Stomach (tissue), 9 donors: Measurements from ENCODE around the gene ZNF318. TPM values are rescaled to one million over a fixed set of nuclear protein-coding genes. Genes with fewer than 3 reads are reported as not detected.
"Not testable (repeated sequence)": the region's sequence is repeated elsewhere in the genome, so short reads cannot be mapped to it uniquely, and the experiment has no call there.

ENCODE experiments used
- DNase-seq, 2 donors: peaks; one replicate each; pipeline versions ENCODE4 v3.0.0 to v3.0.0-alpha.2; 2013 to 2019
- H3K27ac ChIP-seq, 5 donors: fragments of 200-600 bp in 4 of 5; sonication (generic) in 4 of 5; one replicate each; pipeline ENCODE4 v1.5.1; 2013 to 2019; ENCODE audit warnings: mild to moderate bottlenecking in 1 of 5, moderate library complexity in 1 of 5
- H3K27me3 ChIP-seq, 3 donors: fragments of 200-600 bp; sonication (generic); one replicate each; pipeline ENCODE4 v1.5.1; 2017 to 2019; ENCODE audit warnings: mixed run types in 1 of 3
- H3K36me3 ChIP-seq, 4 donors: fragments of 200-600 bp; sonication (generic); 1 replicate in 3 of 4; 2 replicates in 1 of 4; pipeline ENCODE4 v1.5.1; 2016 to 2019
- H3K4me1 ChIP-seq, 4 donors: fragments of 200-600 bp; sonication (generic); one replicate each; pipeline ENCODE4 v1.5.1; 2016 to 2019
- H3K4me3 ChIP-seq, 4 donors: fragments of 200-600 bp; sonication (generic) in 3 of 4; one replicate each; pipeline ENCODE4 v1.5.1; 2016 to 2019; ENCODE audit warnings: mild to moderate bottlenecking in 1 of 4
- H3K9me3 ChIP-seq, 4 donors: fragments of 200-600 bp; sonication (generic); one replicate each; pipeline ENCODE4 v1.5.1; 2016 to 2019
- CTCF ChIP-seq, 7 experiments: fragments of 450-650 bp in 4 of 7; fragments of 200-600 bp in 3 of 7; sonication (generic) in 3 of 7; IDR thresholded peaks; one replicate each; pipeline ENCODE4 v1.5.1; 2016 to 2019; ENCODE audit warnings: antibody characterized with exemption in 7 of 7, control low read depth in 2 of 7, mild to moderate bottlenecking in 1 of 7
- EP300 ChIP-seq: sonication (generic); formaldehyde crosslinking; IDR thresholded peaks from one replicate; pipeline ENCODE4 v1.6.1; 2017; ENCODE audit warnings: antibody characterized with exemption
- POLR2A ChIP-seq, 4 donors: fragments of 450-650 bp; IDR thresholded peaks; one replicate each; pipeline ENCODE4 v1.6.1; 2016; ENCODE audit warnings: antibody characterized with exemption in 4 of 4, control low read depth in 2 of 4, mild to moderate bottlenecking in 1 of 4, moderate library complexity in 1 of 4
- POLR2AphosphoS5 ChIP-seq, 3 donors: sonication (generic); formaldehyde crosslinking; IDR thresholded peaks; one replicate each; pipeline ENCODE4 v1.6.1; 2016; ENCODE audit warnings: antibody characterized with exemption in 3 of 3
- WGBS, 5 donors: extraction: QIAGEN DNeasy Blood & Tissue Kit in 3 of 5; methylation state at CpG; one replicate each; pipeline versions ENCODE4 v1.1.5 to v1.1.7; 2013 to 2018; 5-methylcytosine and 5-hydroxymethylcytosine counted together
- intact Hi-C: fragments of 100-400 bp; cut with DNase I; formaldehyde crosslinking; loops from one replicate; pipeline ENCODE4 v1.15.1; 2023; ENCODE audit warnings: low total_unique reads
- polyA plus RNA-seq, 3 donors: library from polyadenylated mRNA; stranded (reverse); fragments of 200-250 nt; gene quantifications; one replicate each; pipeline ENCODE4 v1.2.3, GENCODE V29; 2013
- total RNA-seq, 5 donors: library from RNA; depleted of rRNA; stranded (reverse); fragments of >200 nt; gene quantifications; one replicate each; pipeline versions ENCODE4 v1.1.0 to v1.2.3, GENCODE V29; 2014 to 2016
- donor health status: healthy with polysubstance abuse.
- donor health status: Bipolar disorder and iron deficiency.
- donor health status: healthy.

Gene ZNF318
- total and polyA plus RNA-seq, 8 donors: 2.6 to 13.3 (median 7.2) TPM

GRCh38 chr6:43391440-43392031 lies 22.1 kb upstream of the ZNF318 start:
- Histone ChIP-seq H3K9me3 (no peaks in the 10 kb centered on the region), H3K36me3 (no peaks in the 10 kb centered on the region), H3K27ac (no peak overlapping the region), H3K4me3 (no peak overlapping the region), H3K4me1 (peaks cover 6 to 27% (median 9%) of the 10 kb centered on the region in 4 donors), H3K27me3 (peaks cover 0 to 27% (median 0%) of the 10 kb centered on the region in 3 donors)
- TF ChIP-seq EP300 (no peak), CTCF (IDR thresholded peaks at IDR 0.05) (no peak), POLR2A (IDR thresholded peaks at IDR 0.05) (no peak), POLR2AphosphoS5 (IDR thresholded peaks at IDR 0.05) (no peak)
- intact Hi-C loops: no loop called here
- 59 to 78% (median 68%) methylated on average over 13 of the region's 13 CpGs for WGBS, 5 donors
- DNase-seq: no peak

DNA sequence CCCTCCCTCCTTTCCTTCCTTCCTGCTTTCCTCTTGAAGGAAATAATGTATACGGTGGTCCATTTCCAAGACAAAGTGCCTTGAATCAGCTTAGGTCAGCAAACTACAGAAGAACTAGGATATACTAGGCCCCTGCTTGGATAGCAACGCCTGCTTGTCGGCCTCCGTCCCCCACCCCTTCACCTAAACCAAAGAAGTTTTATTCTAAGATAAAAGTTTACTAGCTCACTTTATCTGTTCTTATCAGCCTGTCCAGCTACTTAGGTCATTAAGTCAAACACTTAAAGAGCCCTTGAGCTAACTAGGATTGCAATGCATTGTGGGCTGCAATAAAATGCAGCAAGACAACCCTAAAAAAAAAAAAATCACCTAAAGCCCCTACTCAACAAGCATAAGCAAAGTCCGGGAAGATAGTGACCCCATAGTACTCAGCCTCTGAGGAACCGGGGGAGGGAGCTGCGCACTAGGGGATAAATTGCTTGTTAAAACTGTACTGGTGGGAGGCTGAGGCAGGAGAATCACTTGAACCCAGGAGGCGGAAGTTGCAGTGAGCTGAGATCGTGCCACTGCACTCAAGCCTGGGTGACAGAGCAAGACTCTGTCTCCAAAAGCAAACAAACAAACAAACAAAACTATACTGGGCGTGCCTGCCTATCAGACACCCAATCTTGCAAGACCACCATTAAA lies 21.4 kb upstream of the ZNF318 start:
- H3K9me3 ChIP-seq, H3K4me3 ChIP-seq, H3K36me3 ChIP-seq, DNase-seq, intact Hi-C loops, H3K27ac ChIP-seq: not testable (repeated sequence)
- WGBS, 5 donors: 44 to 57% (median 54%) methylated on average over 10 of the region's 10 CpGs
- peaks cover 0 to 27% (median 0%) of the 10 kb centered on the region in 3 donors for H3K27me3 ChIP-seq
- H3K4me1 ChIP-seq: peaks cover 3 to 21% (median 7%) of the 10 kb centered on the region in 4 donors

GRCh38 chr6:43389730-43390295 lies 20.4 kb upstream of the ZNF318 start:
- DNase-seq: no peak
- H3K27me3 ChIP-seq: peaks cover 0 to 27% (median 0%) of the 10 kb centered on the region in 3 donors
- H3K4me3 ChIP-seq: no peak overlapping the region
- H3K9me3 ChIP-seq: no peaks in the 10 kb centered on the region
- TF ChIP-seq POLR2AphosphoS5 (IDR thresholded peaks at IDR 0.05) (no peak), POLR2A (IDR thresholded peaks at IDR 0.05) (no peak)
- H3K27ac ChIP-seq: no peak overlapping the region
- H3K4me1 ChIP-seq: peaks cover 0 to 17% (median 6%) of the 10 kb centered on the region in 4 donors
- no peaks in the 10 kb centered on the region for H3K36me3 ChIP-seq
- intact Hi-C loops: no loop called here
- WGBS, 5 donors: 84 to 96% (median 91%) methylated on average over 6 of the region's 6 CpGs

- no peak overlapping the region for H3K27ac ChIP-seq
- TF ChIP-seq CTCF (IDR thresholded peaks at IDR 0.05) (peak in 2 of 7 experiments; percentile 4 to 37), POLR2A (IDR thresholded peaks at IDR 0.05) (no peak)
- intact Hi-C loops: no loop called here
- H3K27me3 ChIP-seq: peaks cover 0 to 20% (median 0%) of the 10 kb centered on the region in 3 donors
- H3K36me3 ChIP-seq: no peaks in the 10 kb centered on the region
- peak in 1 of 2 donors; percentile 46 for DNase-seq
- no peaks in the 10 kb centered on the region for H3K9me3 ChIP-seq
- no peak overlapping the region for H3K4me3 ChIP-seq
- peaks cover 0 to 20% (median 6%) of the 10 kb centered on the region in 4 donors for H3K4me1 ChIP-seq
- WGBS, 5 donors: 18 to 26% (median 24%) methylated on average over 1 of the region's 1 CpG
Observed at GRCh38 chr6:43386492-43386891, 17.0 kb upstream of the ZNF318 start.

DNA sequence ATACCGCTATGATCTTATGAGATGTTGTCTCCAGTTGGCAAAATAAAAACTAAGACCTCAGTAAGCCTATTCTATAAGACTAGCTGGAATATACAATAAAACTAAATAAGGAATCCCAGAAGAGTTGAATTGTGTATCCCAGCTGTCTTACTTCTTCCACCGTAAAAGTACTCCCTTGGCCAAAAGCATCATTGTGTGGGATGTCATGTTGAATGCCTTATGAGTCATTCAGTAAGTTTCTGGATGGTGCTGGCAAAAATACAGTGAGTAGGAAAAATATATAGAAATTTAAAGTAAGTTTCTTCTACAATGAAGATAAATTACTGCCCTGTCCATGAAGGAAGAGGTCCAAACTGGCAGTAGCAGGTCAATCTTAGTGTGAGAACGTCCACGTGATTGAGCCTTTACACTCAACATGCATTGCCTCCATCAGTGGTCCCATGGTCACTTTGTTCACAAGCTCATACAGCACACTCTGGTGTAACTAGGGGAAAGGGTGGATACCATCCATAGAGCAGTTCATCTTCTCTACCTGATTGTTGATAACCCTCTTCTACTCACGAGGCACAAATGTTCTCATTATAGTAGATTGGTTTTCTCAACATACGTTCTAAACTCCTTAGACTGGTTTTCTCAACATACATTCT lies 13.7 kb upstream of the ZNF318 start:
- intact Hi-C loops: no loop called here
- no peak for TF ChIP-seq POLR2A (IDR thresholded peaks at IDR 0.05)
- no peak for TF ChIP-seq EP300
- TF ChIP-seq POLR2AphosphoS5 (IDR thresholded peaks at IDR 0.05): no peak
- TF ChIP-seq CTCF (IDR thresholded peaks at IDR 0.05): no peak
- no peaks in the 10 kb centered on the region for H3K36me3 ChIP-seq
- H3K27ac ChIP-seq: peak overlapping the region in 2 of 5 donors; percentile 24 to 27
- no peak overlapping the region for H3K4me3 ChIP-seq
- WGBS, 5 donors: 74 to 86% (median 81%) methylated on average over 6 of the region's 6 CpGs
- H3K9me3 ChIP-seq: no peaks in the 10 kb centered on the region
- peaks cover 0 to 7% (median 0%) of the 10 kb centered on the region in 4 donors for H3K4me1 ChIP-seq
- no peak for DNase-seq
- H3K27me3 ChIP-seq: peaks cover 0 to 7% (median 0%) of the 10 kb centered on the region in 3 donors

GRCh38 chr6:43380858-43381257 lies 11.4 kb upstream of the ZNF318 start:
- H3K27ac ChIP-seq, H3K4me3 ChIP-seq, intact Hi-C loops, H3K9me3 ChIP-seq, H3K4me1 ChIP-seq, DNase-seq, H3K27me3 ChIP-seq, H3K36me3 ChIP-seq: not testable (repeated sequence)
- 80 to 95% (median 90%) methylated on average over 9 of the region's 9 CpGs for WGBS, 5 donors
